Activated T-helper 2 cell treated with anti-CD3 and anti-CD28 coated beads, Interferon-gamma antibody, Interleukin-2, Interleukin-4, amounts not matched to agents 10 μg/mL and 5 μg/mL and 100 μg/mL, durations not matched to agents 14 hours and 24 hours and 36 hours (primary cell): Measurements from ENCODE around the gene ATF2. TPM values are rescaled to one million over a fixed set of nuclear protein-coding genes. Genes with fewer than 3 reads are reported as not detected.

ENCODE experiments used
- DNase-seq: peaks from one replicate; pipeline ENCODE4 v3.0.0; 2021; ENCODE audit warnings: low spot score
- H3K27ac Mint-ChIP-seq: one replicate; pipeline ENCODE4 v1.8.0; 2021; ENCODE audit warnings: mixed read lengths
- H3K27me3 Mint-ChIP-seq: one replicate; pipeline ENCODE4 v1.8.0; 2021; ENCODE audit warnings: low read depth, mixed read lengths
- H3K36me3 Mint-ChIP-seq: one replicate; pipeline ENCODE4 v1.8.0; 2021; ENCODE audit warnings: low read depth, mixed read lengths
- H3K4me1 Mint-ChIP-seq: one replicate; pipeline ENCODE4 v1.8.0; 2021; ENCODE audit warnings: low read depth, mixed read lengths
- H3K4me3 Mint-ChIP-seq: one replicate; pipeline ENCODE4 v1.8.0; 2021; ENCODE audit warnings: low read depth, mild to moderate bottlenecking, moderate library complexity, mixed read lengths
- H3K9me3 Mint-ChIP-seq: one replicate; pipeline ENCODE4 v1.8.0; 2021; ENCODE audit warnings: mixed read lengths
- intact Hi-C: fragments of 100-400 bp; cut with micrococcal nuclease; formaldehyde crosslinking; loops from one replicate; pipeline ENCODE4 v1.15.1; 2023
- total RNA-seq: library from RNA; stranded (reverse); gene quantifications from 2 replicates; pipeline ENCODE4 v1.2.3, GENCODE V29; 2022

Gene ATF2
- total RNA-seq, 1 donor from 2014 or later: 64.0 TPM

DNA sequence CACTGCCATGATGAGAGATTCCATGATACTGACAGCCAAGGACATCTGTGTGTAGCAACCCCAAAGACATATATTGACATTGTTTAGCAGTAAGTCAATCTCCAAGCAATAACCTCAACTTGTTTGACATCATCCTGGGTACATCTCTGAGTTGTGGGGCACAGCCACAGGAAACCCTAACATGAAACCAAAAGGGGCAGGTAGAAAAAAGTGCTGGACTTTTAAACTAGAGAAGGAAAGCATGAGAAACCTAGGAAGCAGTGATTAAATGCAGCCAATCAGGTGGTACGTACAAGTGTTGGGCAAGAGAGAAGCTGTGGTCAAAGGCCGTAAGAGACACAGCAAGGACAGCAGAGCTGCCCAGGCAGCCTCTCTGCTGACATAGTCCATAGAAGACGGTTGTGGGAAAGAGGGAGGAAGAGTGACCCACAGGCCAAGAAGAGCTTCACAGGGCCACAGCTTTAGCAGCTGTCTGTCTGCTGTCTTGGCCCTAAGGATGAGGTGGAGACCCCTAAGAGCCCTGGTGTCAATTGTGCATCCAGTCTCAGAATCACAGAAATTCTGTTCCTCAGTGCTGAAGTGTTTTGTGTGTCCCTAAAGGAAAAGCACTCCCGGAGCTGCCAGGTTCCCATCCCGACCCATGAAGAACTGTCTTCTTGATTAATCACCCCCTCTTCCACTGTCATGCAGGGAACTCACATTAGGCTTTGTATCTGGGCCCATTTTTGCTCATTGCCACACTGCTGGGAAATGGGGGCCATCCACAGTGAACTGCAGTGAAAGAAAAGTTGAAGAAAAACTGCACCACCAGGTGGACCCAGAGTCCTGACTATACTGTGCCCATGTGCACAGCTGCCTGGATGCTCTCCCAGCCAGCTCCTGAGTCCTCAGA lies 137.4 kb downstream of the ATF2 start:
- H3K36me3 Mint-ChIP-seq: no peaks in the 10 kb centered on the region
- no peak overlapping the region for H3K4me3 Mint-ChIP-seq
- no peak for DNase-seq
- H3K27me3 Mint-ChIP-seq: no peaks in the 10 kb centered on the region
- no peaks in the 10 kb centered on the region for H3K9me3 Mint-ChIP-seq
- no peak overlapping the region for H3K27ac Mint-ChIP-seq
- H3K4me1 Mint-ChIP-seq: no peaks in the 10 kb centered on the region
- intact Hi-C loops: no loop called here

DNA sequence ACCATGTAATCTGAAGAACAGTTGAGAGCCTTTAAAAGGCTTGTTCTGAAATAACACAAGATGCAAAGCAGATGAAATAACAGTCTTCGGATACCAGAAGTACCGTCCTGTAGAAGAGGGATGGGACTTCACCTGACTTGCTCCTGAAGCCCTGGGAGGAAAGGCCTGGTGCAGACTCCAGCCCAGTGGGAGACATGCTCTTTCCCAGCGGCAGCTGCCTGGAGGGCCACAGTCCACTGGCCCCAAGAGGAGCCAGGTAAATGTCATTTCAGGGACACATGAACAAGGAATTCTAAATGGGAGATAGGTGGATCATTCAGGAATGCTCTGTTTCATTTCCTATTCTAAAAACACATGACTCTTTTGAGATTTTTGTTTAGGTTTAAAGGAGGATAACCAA lies 140.2 kb downstream of the ATF2 start:
- no peak for DNase-seq
- intact Hi-C loops: no loop called here
- no peak overlapping the region for H3K4me3 Mint-ChIP-seq
- peaks cover 10% of the 10 kb centered on the region for H3K27me3 Mint-ChIP-seq
- no peaks in the 10 kb centered on the region for H3K9me3 Mint-ChIP-seq
- no peak overlapping the region for H3K27ac Mint-ChIP-seq
- no peaks in the 10 kb centered on the region for H3K36me3 Mint-ChIP-seq
- H3K4me1 Mint-ChIP-seq: no peaks in the 10 kb centered on the region

DNA sequence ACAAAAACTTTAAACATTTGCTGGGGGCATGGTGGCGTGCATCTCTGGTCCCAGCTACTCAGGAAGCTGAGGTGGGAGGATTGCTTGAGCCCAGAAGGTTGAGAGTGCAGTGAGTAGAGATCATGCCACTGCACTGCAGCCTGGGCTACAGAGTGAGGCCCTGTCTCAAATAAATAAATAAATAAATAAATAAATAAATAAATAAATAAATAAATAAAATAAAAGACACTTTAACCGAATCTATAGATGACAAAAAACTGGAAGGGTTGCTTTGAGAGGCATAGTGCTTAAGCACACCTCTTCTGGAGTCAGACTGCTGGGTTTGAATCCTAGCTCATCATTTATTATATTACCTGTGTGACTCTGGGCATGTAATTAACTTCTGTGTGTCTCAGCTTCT lies 141.6 kb downstream of the ATF2 start:
- intact Hi-C loops: no loop called here
- Mint-ChIP-seq H3K27me3 (peaks cover 11% of the 10 kb centered on the region), H3K27ac (no peak overlapping the region), H3K36me3 (no peaks in the 10 kb centered on the region), H3K4me3 (no peak overlapping the region), H3K4me1 (no peaks in the 10 kb centered on the region), H3K9me3 (no peaks in the 10 kb centered on the region)
- DNase-seq: no peak

DNA sequence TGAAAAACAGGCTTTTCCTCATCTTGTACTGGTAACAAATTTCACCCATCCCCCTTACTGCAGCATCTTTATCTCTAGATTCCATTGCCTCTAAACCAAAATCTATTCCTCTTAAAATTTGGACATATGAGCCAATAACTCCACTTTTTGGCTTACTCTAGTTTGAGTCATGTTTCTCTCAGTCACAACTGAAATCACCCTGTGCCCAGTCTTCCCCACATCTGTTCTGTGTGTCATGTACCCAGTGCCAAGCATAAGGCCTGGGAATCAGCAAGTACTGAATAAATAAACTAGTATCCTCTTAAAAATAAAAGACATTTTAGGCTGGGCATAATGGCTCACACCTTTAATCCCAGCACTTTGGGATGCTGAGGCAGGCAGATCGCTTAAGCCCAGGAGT lies 142.1 kb downstream of the ATF2 start:
- Mint-ChIP-seq H3K36me3 (no peaks in the 10 kb centered on the region), H3K4me1 (no peaks in the 10 kb centered on the region), H3K27ac (no peak overlapping the region), H3K9me3 (no peaks in the 10 kb centered on the region), H3K4me3 (no peak overlapping the region), H3K27me3 (peaks cover 11% of the 10 kb centered on the region)
- DNase-seq: no peak
- intact Hi-C loops: no loop called here

DNA sequence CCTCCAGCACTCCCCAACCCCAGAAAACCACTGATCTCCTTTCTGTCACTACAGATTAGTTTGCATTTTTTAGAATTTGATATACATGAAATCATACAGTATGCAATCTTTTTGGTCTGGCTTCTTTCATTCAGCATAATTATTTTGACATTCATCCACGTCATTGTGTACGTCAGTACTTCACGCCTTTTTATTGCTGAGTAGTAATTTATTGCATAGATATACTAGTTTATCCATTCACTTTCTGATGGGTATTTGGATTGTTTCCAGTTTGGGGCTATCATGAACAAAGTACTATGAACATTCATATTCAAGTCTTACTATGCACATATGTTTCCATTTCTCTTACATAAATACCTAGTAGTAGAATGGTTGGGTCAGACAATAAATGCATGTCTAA lies 142.8 kb downstream of the ATF2 start:
- Mint-ChIP-seq H3K27ac (no peak overlapping the region), H3K36me3 (no peaks in the 10 kb centered on the region), H3K27me3 (peaks cover 11% of the 10 kb centered on the region), H3K9me3 (no peaks in the 10 kb centered on the region), H3K4me1 (no peaks in the 10 kb centered on the region), H3K4me3 (no peak overlapping the region)
- intact Hi-C loops: no loop called here
- DNase-seq: no peak

DNA sequence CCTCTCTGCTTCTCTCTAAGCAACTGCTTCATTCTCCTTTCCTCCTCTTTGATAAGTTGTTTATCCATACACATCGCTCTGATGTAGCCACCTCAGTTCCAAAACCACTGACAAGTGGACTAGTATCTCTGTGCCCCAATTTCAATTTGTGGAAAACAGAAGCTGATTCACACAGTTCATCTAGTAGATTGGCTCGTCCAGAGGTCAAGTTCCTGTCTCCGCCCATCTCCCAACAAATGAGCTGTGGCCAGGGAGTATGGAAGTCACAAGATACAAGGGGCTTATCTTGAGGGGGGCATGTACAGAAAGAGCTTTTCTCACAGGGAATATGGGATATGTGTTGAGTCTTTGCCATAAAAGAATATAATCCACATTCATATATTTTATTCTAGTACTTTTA lies 145.1 kb downstream of the ATF2 start:
- no peaks in the 10 kb centered on the region for H3K36me3 Mint-ChIP-seq
- H3K4me3 Mint-ChIP-seq: no peak overlapping the region
- H3K27me3 Mint-ChIP-seq: peaks cover 11% of the 10 kb centered on the region
- no peaks in the 10 kb centered on the region for H3K9me3 Mint-ChIP-seq
- intact Hi-C loops: no loop called here
- H3K27ac Mint-ChIP-seq: no peak overlapping the region
- H3K4me1 Mint-ChIP-seq: no peaks in the 10 kb centered on the region
- DNase-seq: no peak

Other genes starting within 250 kb of the ATF2 start
- 5.0 and 7.3 TPM in 2 replicates for gene CHN1, start 162.8 kb downstream of the ATF2 start, total RNA-seq
- 417 and 424 TPM in 2 replicates for gene ATP5MC3, start 13.5 kb upstream of the ATF2 start, total RNA-seq